DOHH2 (cell line): ENCODE data around the gene WWOX.

ENCODE experiments used
- H3F3A ChIP-seq: fragments of 200-600 bp; sonication (generic), shearing (Covaris generic); 2 replicates; pipeline ENCODE4 v1.6.0; 2016; ENCODE audit warnings: antibody characterized with exemption, mild to moderate bottlenecking; ENCODE audit not compliant: control insufficient read depth, insufficient read depth
- H3K27ac ChIP-seq: fragments of 200-600 bp; sonication (generic); 2 replicates; pipeline ENCODE4 v1.5.1; 2014; ENCODE audit warnings: low read depth, mild to moderate bottlenecking, low read length, moderate library complexity
- H3K27me3 ChIP-seq: fragments of 200-600 bp; sonication (generic); 2 replicates; pipeline ENCODE4 v1.6.1; 2014; ENCODE audit warnings: mild to moderate bottlenecking, low read length, mixed read lengths; ENCODE audit not compliant: control insufficient read depth
- H3K36me3 ChIP-seq: fragments of 200-600 bp; sonication (generic); 2 replicates; pipeline ENCODE4 v1.6.1; 2014; ENCODE audit warnings: mild to moderate bottlenecking, low read length, moderate library complexity, mixed read lengths; ENCODE audit not compliant: control insufficient read depth
- H3K4me1 ChIP-seq: fragments of 200-600 bp; sonication (generic); 2 replicates; pipeline ENCODE4 v1.6.1; 2014; ENCODE audit warnings: mild to moderate bottlenecking, low read length, mixed read lengths; ENCODE audit not compliant: control insufficient read depth
- H3K4me2 ChIP-seq: fragments of 200-600 bp; sonication (generic); 2 replicates; pipeline ENCODE4 v1.6.0; 2014; ENCODE audit warnings: mild to moderate bottlenecking, low read length, moderate library complexity
- H3K4me3 ChIP-seq: fragments of 200-600 bp; sonication (generic); 2 replicates; pipeline ENCODE4 v1.5.1; 2014; ENCODE audit warnings: mild to moderate bottlenecking, low read length, mixed read lengths
- H3K79me2 ChIP-seq: fragments of 200-600 bp; sonication (generic); 2 replicates; pipeline ENCODE4 v1.6.1; 2014; ENCODE audit warnings: mild to moderate bottlenecking, low read length, mixed read lengths; ENCODE audit not compliant: control insufficient read depth
- H3K9me2 ChIP-seq: fragments of 200-600 bp; sonication (generic); replicated peaks from 2 replicates; pipeline ENCODE4 v1.6.1; 2014; ENCODE audit warnings: mild to moderate bottlenecking, low read length, mixed read lengths; ENCODE audit not compliant: control insufficient read depth
- H3K9me3 ChIP-seq: fragments of 200-600 bp; sonication (generic); 2 replicates; pipeline ENCODE4 v1.6.1; 2014; ENCODE audit warnings: antibody characterized with exemption, low read length, mixed read lengths; ENCODE audit not compliant: control insufficient read depth, insufficient read depth
- H4K20me1 ChIP-seq: fragments of 200-600 bp; sonication (generic); 2 replicates; pipeline ENCODE4 v1.6.0; 2014; ENCODE audit warnings: low read depth, mild to moderate bottlenecking, antibody characterized with exemption, low read length, moderate library complexity; ENCODE audit not compliant: control insufficient read depth, insufficient read depth
- EZH2phosphoT487 ChIP-seq: fragments of 200-600 bp; sonication (generic); IDR thresholded peaks from 2 replicates; pipeline ENCODE4 v1.6.1; 2017; ENCODE audit warnings: borderline replicate concordance, mild to moderate bottlenecking, antibody characterized with exemption, low read length, moderate library complexity, mixed read lengths
- TF ChIP-seq, protein P1 (sequence below): fragments of 200-600 bp; sonication (generic); IDR thresholded peaks from one replicate; pipeline ENCODE4 v1.5.1; 2014; ENCODE audit warnings: antibody characterized with exemption, mild to moderate bottlenecking, low read depth, low read length; ENCODE audit not compliant: poor library complexity, severe bottlenecking

Gene WWOX

DNA sequence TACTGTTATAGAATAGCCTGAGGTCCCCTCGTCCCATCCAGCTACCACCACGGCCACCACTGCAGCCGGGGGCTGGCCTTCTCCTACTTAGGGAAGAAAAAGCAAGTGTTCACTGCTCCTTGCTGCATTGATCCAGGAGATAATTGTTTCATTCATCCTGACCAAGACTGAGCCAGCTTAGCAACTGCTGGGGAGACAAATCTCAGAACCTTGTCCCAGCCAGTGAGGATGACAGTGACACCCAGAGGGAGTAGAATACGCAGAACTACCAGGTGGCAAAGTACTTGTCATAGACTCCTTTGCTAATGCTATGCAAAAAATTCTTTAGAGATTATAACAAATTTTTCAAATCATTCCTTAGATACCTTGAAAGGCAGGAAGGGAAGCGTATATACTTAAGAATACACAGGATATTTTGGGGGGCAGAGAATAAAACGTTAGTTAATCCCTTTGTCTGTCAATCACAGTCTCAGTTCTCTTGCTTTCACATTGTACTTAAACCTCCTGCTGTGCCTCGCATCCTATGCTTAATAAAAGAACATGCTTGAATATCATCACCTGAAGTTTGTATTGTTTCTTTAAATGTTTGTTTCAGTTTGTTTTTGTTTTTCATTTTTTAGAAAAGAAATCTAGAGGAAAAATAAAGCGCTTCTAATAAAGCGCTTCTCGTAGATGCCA, 1112.8 kb downstream of the WWOX start:
- no peaks in the 10 kb centered on the region for H3K9me3 ChIP-seq
- H3K4me2 ChIP-seq = no peak overlapping the region
- TF ChIP-seq, protein P1, sequence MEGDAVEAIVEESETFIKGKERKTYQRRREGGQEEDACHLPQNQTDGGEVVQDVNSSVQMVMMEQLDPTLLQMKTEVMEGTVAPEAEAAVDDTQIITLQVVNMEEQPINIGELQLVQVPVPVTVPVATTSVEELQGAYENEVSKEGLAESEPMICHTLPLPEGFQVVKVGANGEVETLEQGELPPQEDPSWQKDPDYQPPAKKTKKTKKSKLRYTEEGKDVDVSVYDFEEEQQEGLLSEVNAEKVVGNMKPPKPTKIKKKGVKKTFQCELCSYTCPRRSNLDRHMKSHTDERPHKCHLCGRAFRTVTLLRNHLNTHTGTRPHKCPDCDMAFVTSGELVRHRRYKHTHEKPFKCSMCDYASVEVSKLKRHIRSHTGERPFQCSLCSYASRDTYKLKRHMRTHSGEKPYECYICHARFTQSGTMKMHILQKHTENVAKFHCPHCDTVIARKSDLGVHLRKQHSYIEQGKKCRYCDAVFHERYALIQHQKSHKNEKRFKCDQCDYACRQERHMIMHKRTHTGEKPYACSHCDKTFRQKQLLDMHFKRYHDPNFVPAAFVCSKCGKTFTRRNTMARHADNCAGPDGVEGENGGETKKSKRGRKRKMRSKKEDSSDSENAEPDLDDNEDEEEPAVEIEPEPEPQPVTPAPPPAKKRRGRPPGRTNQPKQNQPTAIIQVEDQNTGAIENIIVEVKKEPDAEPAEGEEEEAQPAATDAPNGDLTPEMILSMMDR = no peak
- no peak for TF ChIP-seq EZH2phosphoT487
- no peak overlapping the region for H3K4me3 ChIP-seq
- H3K79me2 ChIP-seq = no peaks in the 10 kb centered on the region
- H3K9me2 ChIP-seq = no peaks in the 10 kb centered on the region
- no peak overlapping the region for H3K27ac ChIP-seq
- no peaks in the 10 kb centered on the region for H3K4me1 ChIP-seq
- no peaks in the 10 kb centered on the region for H3K27me3 ChIP-seq
- H4K20me1 ChIP-seq = no peaks in the 10 kb centered on the region
- H3F3A ChIP-seq = no peaks in the 10 kb centered on the region
- H3K36me3 ChIP-seq = no peaks in the 10 kb centered on the region

DNA sequence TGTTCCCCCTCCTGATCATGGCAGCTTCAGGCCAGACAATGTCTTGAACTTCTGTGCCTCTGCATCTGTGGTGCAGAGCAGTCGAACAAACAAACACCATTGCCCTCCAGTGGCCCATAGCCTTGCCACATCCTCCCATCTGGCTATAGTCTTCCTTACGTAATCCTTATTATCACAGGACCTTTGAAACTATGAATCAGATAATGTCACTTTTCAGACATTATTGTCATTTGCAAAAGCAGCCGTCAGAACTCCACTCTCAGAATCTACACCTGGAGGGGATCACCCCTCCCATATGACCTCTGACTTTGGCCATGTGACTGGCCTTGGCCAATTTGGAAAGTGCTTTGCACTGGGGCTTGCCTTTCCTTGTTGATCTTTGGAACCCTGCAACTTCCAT, 1113.8 kb downstream of the WWOX start:
- Histone ChIP-seq H3K36me3 (no peaks in the 10 kb centered on the region), H3F3A (no peaks in the 10 kb centered on the region), H3K27ac (no peak overlapping the region), H3K4me2 (no peak overlapping the region), H3K27me3 (no peaks in the 10 kb centered on the region), H3K79me2 (no peaks in the 10 kb centered on the region), H3K4me1 (no peaks in the 10 kb centered on the region), H3K9me2 (no peaks in the 10 kb centered on the region), H3K9me3 (no peaks in the 10 kb centered on the region), H3K4me3 (no peak overlapping the region), H4K20me1 (no peaks in the 10 kb centered on the region)
- no peak for TF ChIP-seq EZH2phosphoT487
- TF ChIP-seq, protein P1 = no peak

DNA sequence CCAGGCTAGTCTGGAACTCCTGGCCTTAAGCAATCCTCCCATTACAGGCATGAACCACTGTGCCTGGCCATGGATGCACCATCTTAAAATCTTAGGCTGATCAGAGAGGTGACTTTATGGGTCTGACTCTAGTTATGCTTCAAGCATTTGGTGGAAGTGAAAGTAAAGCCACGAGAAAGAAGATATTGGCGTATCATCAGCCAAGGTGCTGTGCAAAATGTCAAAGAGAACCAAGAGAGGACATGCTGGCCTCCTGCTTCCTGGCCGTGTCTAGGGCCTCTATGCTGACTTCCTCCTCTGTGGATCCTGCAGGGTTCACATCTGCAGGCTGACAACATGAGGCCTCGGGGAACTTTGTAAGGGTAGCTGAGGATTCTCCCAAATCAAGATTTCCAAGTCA, 1115.8 kb downstream of the WWOX start:
- H3K9me3 ChIP-seq = no peaks in the 10 kb centered on the region
- H3K4me3 ChIP-seq = no peak overlapping the region
- no peaks in the 10 kb centered on the region for H3K36me3 ChIP-seq
- H4K20me1 ChIP-seq = no peaks in the 10 kb centered on the region
- no peak for TF ChIP-seq EZH2phosphoT487
- TF ChIP-seq, protein P1 = no peak
- H3K9me2 ChIP-seq = no peaks in the 10 kb centered on the region
- H3K27me3 ChIP-seq = no peaks in the 10 kb centered on the region
- H3K79me2 ChIP-seq = no peaks in the 10 kb centered on the region
- H3F3A ChIP-seq = no peaks in the 10 kb centered on the region
- H3K4me2 ChIP-seq = no peak overlapping the region
- H3K27ac ChIP-seq = no peak overlapping the region
- H3K4me1 ChIP-seq = no peaks in the 10 kb centered on the region
